Breast epithelium (tissue), 4 donors: Measurements from ENCODE around the gene ADGRL3. TPM values are rescaled to one million over a fixed set of nuclear protein-coding genes. Genes with fewer than 3 reads are reported as not detected.

Experiments used
- DNase-seq, 2 donors: peaks; one replicate each; pipeline ENCODE4 v3.0.0-alpha.2; 2019; ENCODE audit warnings: low spot score in 2 of 2
- H3K27ac ChIP-seq, 2 donors: fragments of 200-600 bp; sonication (generic) in 1 of 2; one replicate each; pipeline ENCODE4 v1.5.1; 2016 to 2019; ENCODE audit warnings: mild to moderate bottlenecking in 1 of 2
- H3K27me3 ChIP-seq, 2 donors: fragments of 200-600 bp; sonication (generic) in 1 of 2; one replicate each; pipeline versions ENCODE4 v1.5.1 to v1.6.0; 2017 to 2019; ENCODE audit warnings: control low read depth in 1 of 2, mild to moderate bottlenecking in 1 of 2
- H3K36me3 ChIP-seq: fragments of 200-600 bp; one replicate; pipeline ENCODE4 v1.5.1; 2019
- H3K4me1 ChIP-seq, 2 donors: fragments of 200-600 bp; sonication (generic); one replicate each; pipeline ENCODE4 v1.5.1; 2016 to 2019; ENCODE audit warnings: control low read depth in 1 of 2
- H3K4me3 ChIP-seq, 3 donors: fragments of 200-600 bp; sonication (generic); 1 replicate in 2 of 3; 2 replicates in 1 of 3; pipeline ENCODE4 v1.5.1; 2016 to 2019; ENCODE audit warnings: mild to moderate bottlenecking in 3 of 3, moderate library complexity in 2 of 3
- H3K9me3 ChIP-seq, 2 donors: fragments of 200-600 bp; sonication (generic) in 1 of 2; one replicate each; pipeline ENCODE4 v1.5.1; 2016 to 2019; ENCODE audit warnings: control low read depth in 1 of 2
- CTCF ChIP-seq, 3 donors: fragments of 450-650 bp; IDR thresholded peaks; one replicate each; pipeline ENCODE4 v1.5.1; 2016 to 2017; ENCODE audit warnings: antibody characterized with exemption in 3 of 3, mild to moderate bottlenecking in 3 of 3, moderate library complexity in 3 of 3
- POLR2A ChIP-seq: fragments of 450-650 bp; IDR thresholded peaks from one replicate; pipeline ENCODE4 v1.6.1; 2016; ENCODE audit warnings: antibody characterized with exemption, mild to moderate bottlenecking, moderate library complexity
- POLR2AphosphoS5 ChIP-seq, 3 donors: sonication (generic); formaldehyde crosslinking; IDR thresholded peaks; one replicate each; pipeline ENCODE4 v1.6.1; 2017; ENCODE audit warnings: antibody characterized with exemption in 3 of 3
- intact Hi-C: fragments of 100-400 bp; cut with DNase I; formaldehyde crosslinking; loops from one replicate; pipeline ENCODE4 v1.15.1; 2023; ENCODE audit warnings: low total_unique reads
- total RNA-seq, 3 donors: library from RNA; depleted of rRNA; stranded (reverse); fragments of >200 nt; gene quantifications; one replicate each; pipeline ENCODE4 v1.1.0, GENCODE V29; 2016

ADGRL3 gene
- total RNA-seq, 3 donors from 2014 or later, result 4.2 to 8.2 (median 6.6) TPM

GRCh38 chr4:61934198-61934597 is 734.1 kb downstream of the ADGRL3 start:
- no peak overlapping the region for H3K4me3 ChIP-seq
- no peaks in the 10 kb centered on the region for H3K36me3 ChIP-seq
- H3K4me1 ChIP-seq, result no peaks in the 10 kb centered on the region
- intact Hi-C loops, result no loop called here
- no peak overlapping the region for H3K27ac ChIP-seq
- no peaks in the 10 kb centered on the region for H3K9me3 ChIP-seq
- TF ChIP-seq POLR2AphosphoS5 (IDR thresholded peaks at IDR 0.05) (no peak), CTCF (IDR thresholded peaks at IDR 0.05) (no peak), POLR2A (no peak)
- DNase-seq, result no peak
- no peaks in the 10 kb centered on the region for H3K27me3 ChIP-seq

GRCh38 chr4:61938250-61938846 is 738.2 kb downstream of the ADGRL3 start:
- intact Hi-C loops, result no loop called here
- no peak for DNase-seq
- H3K27me3 ChIP-seq, result no peaks in the 10 kb centered on the region
- no peak for TF ChIP-seq POLR2A
- TF ChIP-seq POLR2AphosphoS5 (IDR thresholded peaks at IDR 0.05), result no peak
- TF ChIP-seq CTCF (IDR thresholded peaks at IDR 0.05), result no peak
- no peaks in the 10 kb centered on the region for H3K36me3 ChIP-seq
- no peak overlapping the region for H3K27ac ChIP-seq
- H3K9me3 ChIP-seq, result no peaks in the 10 kb centered on the region
- no peak overlapping the region for H3K4me3 ChIP-seq
- H3K4me1 ChIP-seq, result no peaks in the 10 kb centered on the region

GRCh38 chr4:61950625-61951024 is 750.5 kb downstream of the ADGRL3 start:
- Histone ChIP-seq H3K9me3 (no peaks in the 10 kb centered on the region), H3K27me3 (no peaks in the 10 kb centered on the region), H3K4me3 (no peak overlapping the region), H3K4me1 (no peaks in the 10 kb centered on the region), H3K27ac (no peak overlapping the region), H3K36me3 (no peaks in the 10 kb centered on the region)
- no peak for DNase-seq
- no peak for TF ChIP-seq POLR2A
- TF ChIP-seq CTCF (IDR thresholded peaks at IDR 0.05), result no peak
- TF ChIP-seq POLR2AphosphoS5 (IDR thresholded peaks at IDR 0.05), result no peak
- intact Hi-C loops, result no loop called here

DNA sequence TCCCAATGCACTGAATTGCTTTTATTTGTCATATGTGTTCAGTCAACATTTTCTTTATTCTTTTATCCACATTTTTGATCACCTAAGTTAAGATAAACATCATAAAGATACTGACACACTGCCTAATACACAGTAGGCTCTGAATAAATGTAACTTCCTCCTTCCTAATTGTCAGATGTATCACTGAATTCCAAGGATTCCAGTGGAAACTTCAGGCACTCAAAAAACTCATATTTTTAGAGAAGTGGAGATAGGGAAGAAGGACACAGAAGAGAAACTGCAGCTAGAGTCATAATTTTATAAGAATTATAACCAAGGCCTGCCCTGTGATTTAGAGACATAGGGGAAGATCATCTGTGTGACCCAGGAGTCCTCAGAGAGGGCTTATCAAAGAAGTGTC is 753.3 kb downstream of the ADGRL3 start:
- H3K27me3 ChIP-seq, result no peaks in the 10 kb centered on the region
- H3K4me1 ChIP-seq, result no peaks in the 10 kb centered on the region
- no peak for DNase-seq
- TF ChIP-seq CTCF (IDR thresholded peaks at IDR 0.05), result no peak
- TF ChIP-seq POLR2A, result no peak
- TF ChIP-seq POLR2AphosphoS5 (IDR thresholded peaks at IDR 0.05), result no peak
- H3K36me3 ChIP-seq, result no peaks in the 10 kb centered on the region
- intact Hi-C loops, result no loop called here
- no peak overlapping the region for H3K4me3 ChIP-seq
- no peak overlapping the region for H3K27ac ChIP-seq
- no peaks in the 10 kb centered on the region for H3K9me3 ChIP-seq

GRCh38 chr4:61958591-61958990 is 758.5 kb downstream of the ADGRL3 start:
- no peak for TF ChIP-seq POLR2AphosphoS5 (IDR thresholded peaks at IDR 0.05)
- TF ChIP-seq CTCF (IDR thresholded peaks at IDR 0.05), result no peak
- TF ChIP-seq POLR2A, result no peak
- Histone ChIP-seq H3K36me3 (no peaks in the 10 kb centered on the region), H3K27me3 (no peaks in the 10 kb centered on the region), H3K4me1 (no peaks in the 10 kb centered on the region), H3K4me3 (no peak overlapping the region), H3K9me3 (no peaks in the 10 kb centered on the region), H3K27ac (no peak overlapping the region)
- intact Hi-C loops, result no loop called here
- no peak for DNase-seq
